Esophagus muscularis mucosa (tissue), 4 donors: ENCODE data around the gene DEFB132. TPM values are rescaled to one million over a fixed set of nuclear protein-coding genes. Genes with fewer than 3 reads are reported as not detected.

ENCODE experiments used
- DNase-seq: peaks from one replicate; pipeline ENCODE4 v3.0.0-alpha.2; 2017; ENCODE audit errors: extremely low spot score
- H3K27ac ChIP-seq, 4 donors: fragments of 200-600 bp; sonication (generic); replicated peaks in 1 of 4; 1 replicate in 3 of 4; 2 replicates in 1 of 4; pipeline ENCODE4 v1.5.1; 2016 to 2019; ENCODE audit warnings: mild to moderate bottlenecking in 1 of 4
- H3K27me3 ChIP-seq, 4 donors: fragments of 200-600 bp; sonication (generic); one replicate each; pipeline versions ENCODE4 v1.5.1 to v1.6.0; 2016 to 2019
- H3K36me3 ChIP-seq, 4 donors: fragments of 200-600 bp; sonication (generic); one replicate each; pipeline ENCODE4 v1.5.1; 2016 to 2019
- H3K4me1 ChIP-seq, 4 donors: fragments of 200-600 bp; sonication (generic); one replicate each; pipeline ENCODE4 v1.5.1; 2016 to 2019
- H3K4me3 ChIP-seq, 4 donors: fragments of 200-600 bp; sonication (generic); 1 replicate in 2 of 4; 2 replicates in 2 of 4; pipeline ENCODE4 v1.5.1; 2016 to 2019; ENCODE audit warnings: mild to moderate bottlenecking in 4 of 4, moderate library complexity in 1 of 4
- H3K9me3 ChIP-seq, 4 donors: fragments of 200-600 bp; sonication (generic); 1 replicate in 3 of 4; 2 replicates in 1 of 4; pipeline ENCODE4 v1.5.1; 2016 to 2019
- CTCF ChIP-seq, 3 experiments: fragments of 200-600 bp in 2 of 3; fragments of 450-650 bp in 1 of 3; sonication (generic) in 2 of 3; IDR thresholded peaks; one replicate each; pipeline ENCODE4 v1.5.1; 2017 to 2019; ENCODE audit warnings: antibody characterized with exemption in 3 of 3, mild to moderate bottlenecking in 2 of 3, moderate library complexity in 1 of 3
- EP300 ChIP-seq: sonication (generic); formaldehyde crosslinking; IDR thresholded peaks from one replicate; pipeline ENCODE4 v1.6.1; 2017; ENCODE audit warnings: antibody characterized with exemption
- POLR2A ChIP-seq: fragments of 450-650 bp; IDR thresholded peaks from one replicate; pipeline ENCODE4 v1.6.1; 2017; ENCODE audit warnings: antibody characterized with exemption, moderate library complexity, mild to moderate bottlenecking, low read depth
- POLR2AphosphoS5 ChIP-seq, 2 donors: sonication (generic); formaldehyde crosslinking; IDR thresholded peaks; one replicate each; pipeline ENCODE4 v1.6.1; 2017; ENCODE audit warnings: antibody characterized with exemption in 2 of 2
- WGBS: methylation state at CpG from one replicate; pipeline ENCODE4 v1.1.5; 2018; 5-methylcytosine and 5-hydroxymethylcytosine counted together
- intact Hi-C: fragments of 100-400 bp; cut with DNase I; formaldehyde crosslinking; loops from one replicate; pipeline ENCODE4 v1.15.1; 2023
- total RNA-seq, 4 donors: library from RNA; depleted of rRNA; stranded (reverse); fragments of >200 nt; gene quantifications; one replicate each; pipeline versions ENCODE4 v1.1.0 to v1.2.1, GENCODE V29; 2016

The DEFB132 gene
- total RNA-seq, 4 donors from 2014 or later = not detected

GRCh38 chr20:226958-227357 is 30.6 kb upstream of the DEFB132 start, which contains the start of gene DEFB129:
Gene DEFB129 (plus strand): TSS chr20:227258. CDS start chr20:227289, 31 bp downstream.
- H3K27me3 ChIP-seq = peaks cover 0 to 12% (median 0%) of the 10 kb centered on the region in 4 donors
- whole genome bisulfite sequencing = 83% methylated on average over 3 of the region's 3 CpGs
- intact Hi-C loops = no loop called here
- TF ChIP-seq CTCF (IDR thresholded peaks at IDR 0.05) (no peak), POLR2A (no peak), EP300 (no peak), POLR2AphosphoS5 (IDR thresholded peaks at IDR 0.05) (no peak)
- no peaks in the 10 kb centered on the region for H3K36me3 ChIP-seq
- H3K27ac ChIP-seq = no peak within 1 kb of the TSS
- no peaks in the 10 kb centered on the region for H3K9me3 ChIP-seq
- H3K4me3 ChIP-seq = no peak within 1 kb of the TSS
- H3K4me1 ChIP-seq = no peaks in the 10 kb centered on the region
- DNase-seq = no peak

- TF ChIP-seq POLR2AphosphoS5 (IDR thresholded peaks at IDR 0.05) (no peak), EP300 (no peak), POLR2A (no peak), CTCF (IDR thresholded peaks at IDR 0.05) (no peak)
- no peak overlapping the region for H3K4me3 ChIP-seq
- 67% methylated on average over 3 of the region's 3 CpGs for WGBS
Observed at GRCh38 chr20:227439-228105, 30.0 kb upstream of the DEFB132 start.

GRCh38 chr20:235891-236290 is 21.6 kb upstream of the DEFB132 start:
- H3K27ac ChIP-seq = no peak overlapping the region
- no peak for DNase-seq
- H3K27me3 ChIP-seq = peaks cover 0 to 10% (median 0%) of the 10 kb centered on the region in 4 donors
- intact Hi-C loops = no loop called here
- no peaks in the 10 kb centered on the region for H3K36me3 ChIP-seq
- no peak overlapping the region for H3K4me3 ChIP-seq
- H3K4me1 ChIP-seq = no peaks in the 10 kb centered on the region
- no peaks in the 10 kb centered on the region for H3K9me3 ChIP-seq
- TF ChIP-seq POLR2AphosphoS5 (IDR thresholded peaks at IDR 0.05) (no peak), CTCF (IDR thresholded peaks at IDR 0.05) (no peak), EP300 (no peak)
- WGBS = 60% methylated on average over 1 of the region's 1 CpG

More at GRCh38 chr20:227439-228105, 30.0 kb upstream of the DEFB132 start:
- intact Hi-C loops = no loop called here
- DNase-seq = no peak
- no peak overlapping the region for H3K27ac ChIP-seq
- H3K4me1 ChIP-seq = no peaks in the 10 kb centered on the region
- peaks cover 0 to 12% (median 0%) of the 10 kb centered on the region in 4 donors for H3K27me3 ChIP-seq
- no peaks in the 10 kb centered on the region for H3K9me3 ChIP-seq
- H3K36me3 ChIP-seq = no peaks in the 10 kb centered on the region

- H3K4me1 ChIP-seq = no peaks in the 10 kb centered on the region
- H3K27ac ChIP-seq = no peak overlapping the region
- no peaks in the 10 kb centered on the region for H3K36me3 ChIP-seq
- peaks cover 0 to 16% (median under 1%) of the 10 kb centered on the region in 4 donors for H3K27me3 ChIP-seq
- H3K4me3 ChIP-seq = no peak overlapping the region
- no peak for DNase-seq
- intact Hi-C loops = no loop called here
- H3K9me3 ChIP-seq = no peaks in the 10 kb centered on the region
- WGBS = 31% methylated on average over 4 of the region's 4 CpGs
- TF ChIP-seq CTCF (IDR thresholded peaks at IDR 0.05) = no peak
- no peak for TF ChIP-seq POLR2A
- no peak for TF ChIP-seq EP300
- TF ChIP-seq POLR2AphosphoS5 (IDR thresholded peaks at IDR 0.05) = no peak
Observed at GRCh38 chr20:237489-237888, 20.0 kb upstream of the DEFB132 start.

GRCh38 chr20:237929-238328 is 19.6 kb upstream of the DEFB132 start:
- intact Hi-C loops = no loop called here
- H3K36me3 ChIP-seq = no peaks in the 10 kb centered on the region
- H3K4me1 ChIP-seq = no peaks in the 10 kb centered on the region
- H3K27ac ChIP-seq = no peak overlapping the region
- no peak for TF ChIP-seq POLR2A
- TF ChIP-seq POLR2AphosphoS5 (IDR thresholded peaks at IDR 0.05) = no peak
- no peaks in the 10 kb centered on the region for H3K9me3 ChIP-seq
- 55% methylated on average over 3 of the region's 3 CpGs for WGBS
- H3K27me3 ChIP-seq = peaks cover 0 to 16% (median 3%) of the 10 kb centered on the region in 4 donors
- no peak overlapping the region for H3K4me3 ChIP-seq
- DNase-seq = no peak
